ENCODE measurements around the gene FGD1. TPM values are rescaled to one million over a fixed set of nuclear protein-coding genes. Genes with fewer than 3 reads are reported as not detected.

Gene FGD1
- total RNA-seq, 1 experiment from 2014 or later: 9.9 TPM

DNA sequence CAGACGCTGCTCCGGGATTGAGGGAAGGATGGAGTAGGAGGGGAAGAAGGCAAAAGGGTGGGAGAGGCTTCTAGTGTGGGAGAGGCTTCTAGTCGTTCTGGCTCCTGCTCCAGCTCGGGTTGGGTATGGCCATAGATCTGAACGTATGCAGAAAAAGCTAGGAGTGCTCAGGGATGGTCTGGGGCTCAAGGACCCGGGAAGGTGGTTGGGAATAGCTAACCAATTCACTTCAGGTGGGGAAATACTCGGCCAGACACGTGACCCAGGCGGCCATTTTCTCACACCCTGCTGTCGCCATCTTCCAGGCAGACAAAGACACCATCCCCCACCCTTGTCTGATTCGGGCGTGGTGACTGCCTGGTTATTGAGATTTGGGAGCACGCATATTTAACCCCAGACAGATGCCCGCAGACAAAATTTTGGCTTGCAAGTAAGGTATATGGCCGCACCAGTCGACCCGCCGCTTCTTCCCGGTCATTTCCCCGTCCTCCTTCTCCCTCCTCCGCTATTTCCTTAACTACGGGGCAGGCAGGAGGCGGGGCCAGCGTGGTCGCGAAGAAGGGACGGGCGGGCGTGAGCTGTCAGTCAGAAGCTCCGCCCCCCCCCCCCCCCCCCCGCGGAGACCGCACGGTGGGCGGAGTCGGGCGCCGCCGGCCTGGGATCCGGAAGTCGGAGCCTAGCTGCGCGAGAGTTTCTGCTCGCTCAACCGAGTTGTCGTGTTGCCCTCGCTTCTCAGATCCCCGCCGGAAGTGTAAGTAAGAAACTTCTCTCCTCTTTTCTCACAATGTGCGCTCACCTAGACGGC, 33.7 kb upstream of the FGD1 start, which contains the start of gene GNL3L:
Gene GNL3L, plus strand, starts transcription at position 668 of the 805 bp plus-strand sequence. CDS start 2,348 bp downstream, outside the sequence.
- DNase-seq (peak; percentile 83), ATAC-seq (peak; percentile 84)
- Histone ChIP-seq H3K27me3 (ENCODE audit: low read length) (no peaks in the 10 kb centered on the region), H3K9ac (ENCODE audit: low read length) (peak within 1 kb of the TSS; percentile 99), H3F3A (ENCODE audit: low read length, unreplicated experiment) (no peaks in the 10 kb centered on the region), H3K36me3 (ENCODE audit: low read depth, low read length) (peaks cover 12% of the 10 kb centered on the region), H3K4me3 (ENCODE audit: low read length) (peak within 1 kb of the TSS; percentile 82), H3K79me2 (ENCODE audit: low read length) (peaks cover 47% of the 10 kb centered on the region), H2AFZ (ENCODE audit: low read length) (peak within 1 kb of the TSS; percentile 86), H4K20me1 (ENCODE audit: low read length) (no peaks in the 10 kb centered on the region), H3K27ac (ENCODE audit: low read length) (peak within 1 kb of the TSS; percentile 83), H3K4me1 (ENCODE audit: insufficient read depth, low read length) (peaks cover 20% of the 10 kb centered on the region), H3K9me2 (replicated peaks; ENCODE audit: low read length) (no peaks in the 10 kb centered on the region), H3K9me3 (ENCODE audit: low read length) (no peaks in the 10 kb centered on the region), H3K4me2 (ENCODE audit: low read length) (peak within 1 kb of the TSS; percentile 99)
- ChIA-PET POLR2A (ENCODE audit: unreplicated experiment) (interaction anchor here (0.6 to 0.7 kb wide), 3 partner anchors 470 to 1202 kb away, joined by 6 to 15 read pairs (median 8); partner anchors contain the start of gene APEX2), CTCF (interaction anchor here (0.5 to 0.7 kb wide), 2 partner anchors 50 to 845 kb away, joined by 3 to 5 read pairs; no protein-coding TSS in a partner anchor)
- intact Hi-C loops (cut with micrococcal nuclease): loop anchor here (10.0 kb wide), 1 partner anchor 285 kb away; no protein-coding TSS in a partner anchor
- TF ChIP-seq, protein P1, sequence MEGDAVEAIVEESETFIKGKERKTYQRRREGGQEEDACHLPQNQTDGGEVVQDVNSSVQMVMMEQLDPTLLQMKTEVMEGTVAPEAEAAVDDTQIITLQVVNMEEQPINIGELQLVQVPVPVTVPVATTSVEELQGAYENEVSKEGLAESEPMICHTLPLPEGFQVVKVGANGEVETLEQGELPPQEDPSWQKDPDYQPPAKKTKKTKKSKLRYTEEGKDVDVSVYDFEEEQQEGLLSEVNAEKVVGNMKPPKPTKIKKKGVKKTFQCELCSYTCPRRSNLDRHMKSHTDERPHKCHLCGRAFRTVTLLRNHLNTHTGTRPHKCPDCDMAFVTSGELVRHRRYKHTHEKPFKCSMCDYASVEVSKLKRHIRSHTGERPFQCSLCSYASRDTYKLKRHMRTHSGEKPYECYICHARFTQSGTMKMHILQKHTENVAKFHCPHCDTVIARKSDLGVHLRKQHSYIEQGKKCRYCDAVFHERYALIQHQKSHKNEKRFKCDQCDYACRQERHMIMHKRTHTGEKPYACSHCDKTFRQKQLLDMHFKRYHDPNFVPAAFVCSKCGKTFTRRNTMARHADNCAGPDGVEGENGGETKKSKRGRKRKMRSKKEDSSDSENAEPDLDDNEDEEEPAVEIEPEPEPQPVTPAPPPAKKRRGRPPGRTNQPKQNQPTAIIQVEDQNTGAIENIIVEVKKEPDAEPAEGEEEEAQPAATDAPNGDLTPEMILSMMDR (conservative IDR thresholded peaks at IDR 0.05; ENCODE audit: low read depth, low read length): no peak
- TF ChIP-seq EZH2phosphoT487 (IDR thresholded peaks at IDR 0.05; ENCODE audit: borderline replicate concordance, low read length) (no peak), EZH2 (IDR thresholded peaks at IDR 0.05; ENCODE audit: low read length, unreplicated experiment) (no peak)
- TSS peak; percentile 99 for BruUV-seq (replicated peaks)

DNA sequence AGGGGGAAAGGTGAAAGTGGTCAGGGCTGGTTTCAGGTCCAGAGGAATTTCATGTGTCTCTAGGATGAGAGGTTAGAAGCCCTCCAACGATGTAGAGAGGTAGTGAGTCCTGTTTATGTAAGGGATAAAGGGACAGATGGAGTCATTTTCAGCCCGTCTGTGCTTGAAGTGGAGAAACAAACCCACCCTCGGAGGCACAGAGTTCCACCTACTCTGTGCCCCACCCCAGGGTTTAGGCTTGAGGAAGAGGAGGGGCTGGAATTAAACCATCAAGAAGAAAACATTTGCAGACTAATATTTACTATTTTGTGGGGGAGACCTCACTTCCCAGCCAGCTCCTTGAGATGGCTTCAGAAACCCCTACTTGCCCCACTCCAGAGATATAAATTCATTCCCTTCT, 33.1 kb upstream of the FGD1 start:
- Histone ChIP-seq H3K27ac (ENCODE audit: low read length) (peak overlapping the region; percentile 83), H3K9ac (ENCODE audit: low read length) (peak overlapping the region; percentile 99), H3K27me3 (ENCODE audit: low read length) (no peaks in the 10 kb centered on the region), H3K36me3 (ENCODE audit: low read depth, low read length) (peaks cover 10% of the 10 kb centered on the region), H2AFZ (ENCODE audit: low read length) (peak overlapping the region; percentile 86), H3K9me2 (replicated peaks; ENCODE audit: low read length) (no peaks in the 10 kb centered on the region), H4K20me1 (ENCODE audit: low read length) (no peaks in the 10 kb centered on the region), H3K4me1 (ENCODE audit: insufficient read depth, low read length) (peaks cover 20% of the 10 kb centered on the region), H3F3A (ENCODE audit: low read length, unreplicated experiment) (no peaks in the 10 kb centered on the region), H3K79me2 (ENCODE audit: low read length) (peaks cover 41% of the 10 kb centered on the region), H3K4me2 (ENCODE audit: low read length) (peak overlapping the region; percentile 90), H3K4me3 (ENCODE audit: low read length) (peak overlapping the region; percentile 77), H3K9me3 (ENCODE audit: low read length) (no peaks in the 10 kb centered on the region)
- ChIA-PET POLR2A (ENCODE audit: unreplicated experiment) (no interaction called here), CTCF (no interaction called here)
- TF ChIP-seq, protein P1 (conservative IDR thresholded peaks at IDR 0.05; ENCODE audit: low read depth, low read length): no peak
- TF ChIP-seq EZH2phosphoT487 (IDR thresholded peaks at IDR 0.05; ENCODE audit: borderline replicate concordance, low read length) (no peak), EZH2 (IDR thresholded peaks at IDR 0.05; ENCODE audit: low read length, unreplicated experiment) (no peak)
- BruUV-seq (replicated peaks): no TSS peak
- no peak for ATAC-seq
- intact Hi-C loops (cut with micrococcal nuclease): no loop called here
- no peak for DNase-seq

DNA sequence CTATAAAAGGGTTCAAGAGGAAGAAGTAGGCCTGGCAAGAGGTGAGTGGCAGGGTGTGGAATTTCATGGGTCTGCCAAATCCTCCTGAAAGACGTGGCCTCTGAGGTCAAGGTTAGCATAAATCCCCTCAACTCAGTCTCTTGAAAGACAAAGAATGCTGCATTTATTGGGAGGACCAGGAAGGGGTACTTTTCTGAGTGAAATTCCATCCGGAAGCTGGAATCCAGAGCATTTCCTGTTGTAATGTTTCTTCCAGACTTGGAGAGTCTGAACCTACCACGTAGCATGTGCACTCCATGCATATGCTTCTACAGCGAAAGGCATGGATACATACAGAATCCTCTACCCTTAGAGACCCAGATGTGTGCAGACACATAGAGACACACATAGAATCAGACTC, 13.4 kb upstream of the FGD1 start:
- Histone ChIP-seq H4K20me1 (ENCODE audit: low read length) (no peaks in the 10 kb centered on the region), H3K36me3 (ENCODE audit: low read depth, low read length) (no peaks in the 10 kb centered on the region)
- ATAC-seq: no peak

More for the DNA sequence above, 13.4 kb upstream of the FGD1 start:
- Histone ChIP-seq H3K4me2 (ENCODE audit: low read length) (no peak overlapping the region), H2AFZ (ENCODE audit: low read length) (no peak overlapping the region), H3K9me3 (ENCODE audit: low read length) (no peaks in the 10 kb centered on the region), H3K4me1 (ENCODE audit: insufficient read depth, low read length) (no peaks in the 10 kb centered on the region), H3F3A (ENCODE audit: low read length, unreplicated experiment) (no peaks in the 10 kb centered on the region), H3K4me3 (ENCODE audit: low read length) (no peak overlapping the region), H3K79me2 (ENCODE audit: low read length) (no peaks in the 10 kb centered on the region), H3K27me3 (ENCODE audit: low read length) (no peaks in the 10 kb centered on the region), H3K9ac (ENCODE audit: low read length) (no peak overlapping the region), H3K9me2 (replicated peaks; ENCODE audit: low read length) (no peaks in the 10 kb centered on the region), H3K27ac (ENCODE audit: low read length) (no peak overlapping the region)
- no peak for DNase-seq
- CTCF ChIA-PET: no interaction called here
- POLR2A ChIA-PET (ENCODE audit: unreplicated experiment): no interaction called here
- intact Hi-C loops (cut with micrococcal nuclease): no loop called here
- no TSS peak for BruUV-seq (replicated peaks)
- TF ChIP-seq, protein P1 (conservative IDR thresholded peaks at IDR 0.05; ENCODE audit: low read depth, low read length): no peak
- TF ChIP-seq EZH2 (IDR thresholded peaks at IDR 0.05; ENCODE audit: low read length, unreplicated experiment) (no peak), EZH2phosphoT487 (IDR thresholded peaks at IDR 0.05; ENCODE audit: borderline replicate concordance, low read length) (no peak)

Measured in PC-3 (cell line).